ENCODE data around the gene MEGF11.

Gene MEGF11

DNA sequence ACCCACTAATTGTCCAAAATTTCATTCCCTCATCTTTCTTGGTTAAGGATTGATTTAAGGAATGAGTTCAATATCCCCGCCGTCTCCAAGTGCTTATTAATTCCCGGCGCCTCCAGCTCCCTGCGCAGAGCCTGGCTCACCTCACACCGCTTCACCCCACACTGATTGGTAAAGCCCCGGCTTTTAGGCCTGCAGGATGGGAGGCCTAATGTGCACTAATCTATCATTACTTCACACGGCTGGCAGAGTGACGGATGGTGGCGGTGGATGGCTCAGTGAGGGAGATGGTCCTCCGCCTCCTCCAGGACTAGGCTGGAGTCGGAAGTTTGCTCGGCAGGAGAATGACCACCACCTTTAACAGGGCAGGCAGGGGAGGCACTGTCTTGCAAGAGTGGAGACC is 81.7 kb downstream of the MEGF11 start:
- DNase-seq (ENCODE audit: low spot score), result no peak

DNA sequence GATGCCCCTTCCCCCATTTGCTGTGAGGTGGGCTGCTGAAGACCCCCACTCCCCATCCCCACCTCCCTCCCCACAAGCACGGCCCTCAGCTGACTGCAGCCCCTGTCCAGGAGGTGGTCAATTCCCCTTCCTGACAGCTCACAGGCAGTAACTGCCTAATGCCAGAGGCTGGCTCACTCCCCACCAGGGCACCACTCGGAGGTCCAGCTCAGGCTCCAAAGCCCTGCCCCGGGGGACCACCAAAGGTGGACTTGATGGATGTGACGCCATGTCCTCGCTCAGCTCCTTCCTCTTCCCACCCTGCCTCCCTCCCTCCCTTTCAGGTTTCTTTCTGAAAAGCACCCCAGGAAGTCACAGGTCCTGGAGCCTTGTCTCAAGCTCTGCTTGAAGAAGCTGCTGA is 82.8 kb downstream of the MEGF11 start:
- no peak for DNase-seq (ENCODE audit: low spot score)

DNA sequence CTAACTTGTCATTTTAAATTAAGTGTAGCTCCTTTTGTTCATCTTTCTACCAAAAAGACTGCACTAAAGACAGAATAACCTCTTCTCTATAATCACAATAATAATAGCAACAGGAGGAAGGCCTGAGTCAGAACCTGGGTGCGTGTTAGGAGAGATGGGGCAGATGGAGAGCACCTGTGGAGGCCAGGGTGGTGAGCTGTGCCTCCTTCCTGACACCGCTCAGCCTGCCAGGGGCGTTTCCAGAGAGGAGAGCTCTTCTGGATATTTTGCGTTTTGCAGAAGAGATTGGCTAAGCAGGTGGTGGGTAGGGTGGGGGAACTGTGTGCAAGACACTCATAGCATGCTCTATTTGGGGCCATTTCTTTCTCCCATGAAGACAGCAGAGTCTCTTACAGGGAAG is 83.5 kb downstream of the MEGF11 start:
- DNase-seq (ENCODE audit: low spot score), result no peak

DNA sequence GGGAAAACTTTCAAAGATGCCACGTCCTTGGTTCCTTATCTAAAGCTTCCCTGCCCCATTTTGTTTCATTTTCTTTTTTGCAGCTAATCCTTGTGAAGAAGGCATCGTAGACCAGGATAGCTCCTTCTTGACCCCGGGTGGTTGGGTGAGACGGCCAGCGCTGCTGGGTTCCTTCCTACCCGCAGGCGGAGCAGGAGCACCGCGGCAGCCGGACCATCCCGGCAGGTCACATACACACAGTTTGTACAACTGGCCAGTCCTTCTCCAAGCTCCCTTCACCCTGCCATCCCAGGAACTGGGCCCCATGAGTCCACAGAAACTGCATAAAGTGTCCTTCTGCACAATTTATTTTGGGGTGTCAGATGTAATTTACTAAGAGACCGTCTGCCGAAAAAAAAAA is 83.9 kb downstream of the MEGF11 start:
- no peak for DNase-seq (ENCODE audit: low spot score)

DNA sequence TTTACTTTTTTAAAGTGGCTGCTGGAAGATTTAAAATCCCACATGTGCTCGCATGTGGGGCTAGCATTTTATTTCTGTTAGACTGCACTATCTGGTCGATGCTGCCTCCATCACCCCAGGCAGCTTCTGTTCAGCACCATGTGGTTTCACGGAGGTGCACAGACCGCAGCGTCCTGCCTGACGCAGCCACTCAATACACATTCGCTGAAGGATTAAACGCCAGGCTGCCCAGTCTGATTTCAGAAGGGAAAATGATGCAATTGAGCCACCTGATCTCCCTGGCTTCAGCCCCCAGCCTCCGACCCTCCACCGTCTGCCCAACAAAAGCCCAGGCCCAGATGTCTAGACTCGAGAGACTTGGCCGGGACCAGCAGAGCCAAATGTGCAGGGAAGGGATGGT is 84.5 kb downstream of the MEGF11 start:
- DNase-seq (ENCODE audit: low spot score), result no peak

DNA sequence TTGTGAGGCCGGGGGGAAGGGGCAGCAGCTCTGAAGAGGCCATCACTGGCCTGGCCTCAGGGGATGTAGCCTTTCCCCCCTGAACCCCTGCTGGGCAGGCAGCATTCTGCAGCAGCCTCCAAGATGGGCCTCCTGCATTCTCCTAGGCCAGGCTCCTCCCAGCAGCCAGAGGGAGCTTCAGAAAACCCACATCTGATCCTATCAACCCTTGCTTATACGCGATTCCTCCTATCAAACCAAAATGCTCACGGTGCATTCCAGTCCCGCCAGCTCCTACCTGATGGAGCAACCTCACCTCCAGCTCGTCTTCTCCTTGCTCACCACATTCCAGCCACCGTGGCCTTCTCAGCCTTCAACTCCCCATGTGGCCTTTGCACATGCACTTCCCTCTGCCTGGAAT is 85.7 kb downstream of the MEGF11 start:
- DNase-seq (ENCODE audit: low spot score), result no peak

DNA sequence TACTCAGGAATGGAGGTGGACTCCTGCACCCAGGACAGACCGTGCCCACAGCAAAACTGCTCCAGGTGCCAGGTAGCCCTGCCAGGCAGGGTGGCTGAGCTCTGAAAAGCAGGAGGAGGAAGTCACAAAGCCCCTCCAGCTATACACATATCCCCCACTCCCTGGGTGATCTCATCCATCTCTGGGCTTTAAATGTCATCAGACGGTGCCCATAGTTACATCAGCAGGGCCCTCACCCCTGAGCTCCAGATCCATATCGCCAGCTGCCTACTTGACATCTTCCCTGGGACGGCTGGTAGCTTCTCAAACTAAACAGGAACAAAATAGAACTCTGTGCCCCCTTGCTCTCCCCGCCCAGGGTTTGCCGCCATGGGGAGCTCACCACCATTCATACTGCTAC is 87.7 kb downstream of the MEGF11 start:
- DNase-seq (ENCODE audit: low spot score), result no peak

DNA sequence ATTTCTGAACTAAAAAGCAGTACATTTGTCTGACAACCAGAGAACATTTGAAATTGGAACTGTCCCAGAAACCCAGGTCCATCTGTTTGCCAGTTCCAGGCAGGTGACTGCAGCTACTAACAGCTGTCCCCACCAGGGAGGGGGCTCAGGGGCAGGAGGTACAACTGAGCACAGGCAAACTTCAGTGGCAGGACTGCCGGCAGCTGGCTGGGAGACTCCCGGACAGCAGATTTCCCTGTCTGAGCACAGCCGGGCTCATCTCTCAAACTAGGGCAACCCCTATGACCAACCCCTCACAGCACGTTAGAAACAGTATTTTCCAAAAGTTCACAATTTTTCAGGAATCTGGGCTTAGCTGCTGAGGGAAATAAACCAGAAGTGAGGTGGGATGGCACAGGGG is 88.8 kb downstream of the MEGF11 start:
- DNase-seq (ENCODE audit: low spot score), result no peak

DNA sequence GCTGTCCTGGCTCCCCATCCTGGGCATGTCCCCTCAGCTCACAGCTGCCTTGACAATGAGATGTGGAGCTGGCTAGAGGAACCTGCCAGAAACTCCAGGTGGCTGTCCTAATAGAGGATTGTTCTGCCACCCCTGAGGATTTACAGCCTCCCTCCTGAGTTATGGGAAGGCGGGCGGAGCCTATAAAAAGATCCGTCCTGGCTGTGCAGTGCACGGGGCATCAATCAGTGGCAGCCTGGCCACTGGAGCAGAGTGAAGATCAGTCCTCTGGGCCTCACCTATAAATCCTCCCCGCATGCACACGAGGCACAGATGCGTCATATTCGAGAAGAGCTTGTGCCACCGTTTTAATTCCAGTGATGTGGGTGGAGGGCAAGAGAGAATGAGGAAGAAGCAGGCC is 90.0 kb downstream of the MEGF11 start:
- no peak for DNase-seq (ENCODE audit: low spot score)

DNA sequence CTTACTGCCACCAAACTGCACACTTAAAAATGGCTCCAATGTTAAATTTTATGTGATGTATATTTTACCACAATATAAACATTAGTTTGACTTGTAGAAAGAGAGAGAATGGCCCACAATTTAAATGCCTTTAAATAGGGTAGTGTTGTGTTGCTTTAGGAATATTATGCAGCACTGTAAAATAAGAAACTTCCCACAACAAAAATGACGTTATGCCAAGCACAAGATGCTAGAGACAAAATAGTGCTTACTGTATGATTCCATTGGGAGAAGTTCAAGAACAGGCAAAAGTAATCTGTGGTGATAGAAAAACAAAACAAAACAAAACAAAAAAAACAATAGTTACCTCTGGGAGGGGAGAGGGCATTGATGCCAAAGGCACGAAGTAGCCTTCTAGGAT is 91.3 kb downstream of the MEGF11 start:
- no peak for DNase-seq (ENCODE audit: low spot score)

DNA sequence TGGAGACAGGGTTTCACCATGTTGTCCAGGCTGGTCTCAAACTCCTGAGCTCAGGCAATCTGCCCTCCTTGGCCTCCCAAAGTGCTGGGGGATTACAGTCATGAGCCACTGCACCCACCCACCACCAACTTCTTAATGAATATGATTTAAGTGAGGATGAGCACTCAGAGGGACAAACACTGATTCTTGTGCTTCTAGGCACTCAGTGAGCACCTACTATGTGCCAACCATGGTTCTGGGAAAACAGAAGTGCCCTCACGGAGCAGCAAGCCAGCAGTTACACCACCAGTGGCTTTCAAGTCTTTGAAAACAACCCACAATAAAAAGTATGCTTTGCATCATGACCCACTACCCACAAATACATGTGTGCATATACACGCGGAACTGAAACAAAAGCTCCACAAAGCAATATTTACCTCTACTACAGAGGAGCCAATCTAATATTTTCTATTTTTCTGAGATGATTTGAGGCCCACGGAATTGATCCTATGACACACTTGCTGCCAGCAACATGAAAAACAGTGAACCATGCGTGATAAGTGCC is 91.9 kb downstream of the MEGF11 start:
- DNase-seq (ENCODE audit: low spot score), result no peak

DNA sequence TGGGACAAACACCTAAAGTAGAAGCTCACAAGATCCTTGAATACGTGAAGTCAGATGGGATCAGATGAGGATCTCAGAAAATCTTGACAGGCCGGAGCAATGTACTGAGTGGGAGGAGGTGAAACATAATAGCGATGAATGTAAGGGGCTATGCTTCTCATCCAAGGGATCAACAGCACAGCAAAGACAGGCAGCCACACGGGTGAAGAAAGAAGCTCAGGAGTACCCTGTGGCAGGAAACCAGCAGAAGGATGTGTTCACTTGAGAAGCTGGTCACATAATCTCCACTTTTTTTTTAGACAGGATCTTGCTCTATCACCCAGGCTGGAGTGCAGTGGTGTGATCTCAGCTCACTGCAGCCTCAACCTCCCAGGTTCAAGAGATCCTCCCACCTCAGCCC is 92.4 kb downstream of the MEGF11 start:
- DNase-seq (ENCODE audit: low spot score), result no peak

DNA sequence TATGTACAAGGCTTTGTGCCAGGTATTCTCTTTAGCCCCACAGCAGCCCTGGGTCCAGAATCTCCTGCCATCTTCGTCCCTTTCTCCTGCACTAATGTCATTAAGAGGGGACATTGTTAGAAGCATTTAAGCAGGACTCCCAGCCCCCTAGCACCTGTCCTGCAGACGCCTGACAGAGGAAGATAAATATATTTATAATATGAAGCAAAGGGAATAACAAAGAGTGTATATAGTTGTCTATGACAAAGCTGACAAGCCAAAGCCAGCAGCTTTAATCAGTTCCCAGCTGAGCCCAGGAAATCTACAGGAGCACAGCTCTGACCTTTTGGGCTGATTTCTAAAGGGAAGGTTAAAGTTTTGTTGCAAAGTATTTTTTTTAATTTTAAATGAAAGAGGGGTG is 96.0 kb downstream of the MEGF11 start:
- DNase-seq (ENCODE audit: low spot score), result no peak

DNA sequence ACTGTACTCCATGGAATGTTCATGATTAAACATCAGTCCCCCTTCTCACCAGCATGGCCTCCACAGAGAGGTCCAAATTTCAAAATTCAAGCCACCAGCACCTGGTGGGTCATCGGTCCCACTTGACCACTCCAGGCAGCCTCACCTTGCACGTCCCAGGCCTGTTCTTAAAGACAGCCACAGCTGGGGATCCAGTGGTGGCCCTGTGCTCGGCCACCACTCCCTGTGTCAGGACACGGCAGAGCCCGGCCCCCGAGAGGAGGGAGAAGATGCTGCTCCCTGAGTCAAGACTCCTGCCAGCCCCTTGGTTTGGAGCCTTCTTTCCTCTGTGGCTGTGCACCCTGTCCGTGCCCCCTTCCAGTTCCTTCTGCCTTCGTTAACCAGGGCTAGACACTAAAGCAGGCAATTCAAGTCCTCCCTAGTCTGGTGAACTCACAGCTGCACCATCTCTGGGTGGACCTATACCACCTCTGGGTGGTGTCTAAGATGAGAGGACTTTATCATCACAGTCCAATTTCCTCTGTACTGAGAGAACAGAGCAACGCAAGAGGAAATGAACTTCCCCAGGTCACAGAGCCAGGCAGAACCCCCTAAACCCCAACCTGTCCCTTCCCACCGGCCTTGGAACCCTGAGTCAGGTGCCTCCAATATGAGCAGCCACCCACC is 97.1 kb downstream of the MEGF11 start:
- DNase-seq (ENCODE audit: low spot score), result no peak

DNA sequence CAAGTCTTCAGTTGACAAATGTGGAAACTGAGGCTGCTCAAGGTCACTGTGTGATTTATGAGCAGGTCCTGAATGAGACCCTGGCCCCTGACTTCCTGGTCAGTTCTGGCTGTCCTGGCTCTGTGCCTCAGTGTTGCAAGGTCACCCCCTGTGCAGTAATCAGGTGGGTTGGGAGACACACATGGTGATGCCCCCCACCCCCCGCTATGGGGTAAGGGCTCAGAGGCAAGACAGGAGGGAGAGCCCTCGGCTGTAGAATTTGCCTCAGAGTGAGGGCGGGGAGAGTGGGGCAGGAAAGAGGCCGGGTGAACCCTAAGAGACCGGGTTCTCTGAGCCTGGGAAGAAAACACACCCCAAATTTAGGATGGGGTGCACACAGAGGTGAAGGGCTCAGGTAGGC is 98.5 kb downstream of the MEGF11 start:
- no peak for DNase-seq (ENCODE audit: low spot score)

DNA sequence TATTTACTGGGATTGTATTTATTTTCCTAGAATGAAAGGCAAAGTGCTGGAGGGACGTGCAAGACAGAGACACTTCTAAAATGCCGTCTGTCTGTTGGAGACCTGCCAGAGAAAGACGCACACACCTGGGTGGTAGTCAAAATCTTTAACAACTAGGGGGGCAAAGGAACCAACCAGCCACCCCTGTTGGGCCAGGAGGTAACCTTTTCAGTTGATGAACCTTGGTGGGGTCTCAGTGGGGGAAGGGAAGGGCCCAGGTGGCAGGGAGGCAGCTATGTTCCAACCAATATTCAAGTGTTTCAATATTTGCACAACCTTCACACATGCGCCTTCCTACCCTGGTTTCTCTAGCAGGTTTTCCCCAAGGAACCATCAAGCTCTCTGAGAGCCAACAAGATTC is 99.0 kb downstream of the MEGF11 start:
- no peak for DNase-seq (ENCODE audit: low spot score)

DNA sequence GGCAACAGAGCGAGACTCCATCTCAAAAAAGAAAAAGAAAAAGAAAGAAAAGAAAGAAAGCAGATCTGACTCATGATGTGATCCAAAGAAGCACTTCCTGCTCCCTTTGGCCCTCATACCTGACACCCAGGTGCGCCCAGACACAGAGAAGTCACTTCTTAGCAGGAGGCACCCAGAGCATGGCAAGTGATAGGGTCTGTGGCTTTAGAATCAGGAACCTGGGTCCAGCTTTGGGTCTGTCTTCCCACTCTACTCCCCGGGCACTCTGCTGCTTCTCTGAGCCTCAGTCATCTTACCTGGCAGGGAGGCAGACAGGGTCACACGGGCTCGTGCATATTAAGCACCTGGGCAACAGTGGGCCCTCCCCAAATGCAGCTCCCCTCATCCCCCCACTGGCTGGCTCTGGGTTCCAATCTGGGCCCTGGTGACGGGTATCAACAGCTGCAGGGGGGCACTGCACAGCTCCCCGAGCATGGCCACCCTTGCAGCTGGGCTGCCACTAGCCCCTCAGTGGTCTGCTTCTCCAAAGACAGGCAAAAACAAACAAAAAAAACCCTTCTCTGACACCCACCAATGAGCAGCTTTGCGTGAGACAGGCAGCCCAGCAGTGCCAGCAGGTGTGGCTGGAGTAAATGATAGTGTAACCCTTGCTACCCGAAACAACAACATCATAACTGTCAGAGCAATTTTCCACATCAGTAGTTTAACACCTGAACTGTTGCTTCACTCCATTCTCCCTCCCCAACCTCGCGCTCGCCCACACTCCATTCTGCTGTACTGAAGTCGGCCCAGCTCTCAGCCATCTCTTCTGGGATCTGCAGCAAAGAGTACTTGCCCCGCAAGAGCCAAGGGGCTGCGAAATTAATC is 99.8 kb downstream of the MEGF11 start:
- no peak for DNase-seq (ENCODE audit: low spot score)

DNA sequence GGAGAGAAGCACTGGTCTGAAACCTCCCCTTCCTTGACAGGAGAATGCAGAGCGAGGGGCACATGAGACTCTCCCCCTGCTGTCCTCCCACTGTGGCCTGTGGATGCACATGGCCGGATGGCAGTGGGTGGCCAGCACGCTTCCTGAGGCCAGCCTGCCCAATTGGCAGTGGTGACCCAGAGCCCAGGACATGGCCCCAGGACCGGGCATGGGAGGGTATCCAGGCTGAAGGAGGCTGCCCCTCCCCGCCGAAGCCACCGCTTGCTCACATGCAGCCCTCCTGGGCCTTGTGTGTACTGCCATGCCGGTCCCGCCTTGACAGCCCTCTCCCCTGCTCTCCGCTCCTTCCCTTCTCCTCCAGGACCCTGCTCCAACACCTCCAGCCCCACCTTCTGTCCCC is 100.9 kb downstream of the MEGF11 start:
- DNase-seq (ENCODE audit: low spot score), result no peak

DNA sequence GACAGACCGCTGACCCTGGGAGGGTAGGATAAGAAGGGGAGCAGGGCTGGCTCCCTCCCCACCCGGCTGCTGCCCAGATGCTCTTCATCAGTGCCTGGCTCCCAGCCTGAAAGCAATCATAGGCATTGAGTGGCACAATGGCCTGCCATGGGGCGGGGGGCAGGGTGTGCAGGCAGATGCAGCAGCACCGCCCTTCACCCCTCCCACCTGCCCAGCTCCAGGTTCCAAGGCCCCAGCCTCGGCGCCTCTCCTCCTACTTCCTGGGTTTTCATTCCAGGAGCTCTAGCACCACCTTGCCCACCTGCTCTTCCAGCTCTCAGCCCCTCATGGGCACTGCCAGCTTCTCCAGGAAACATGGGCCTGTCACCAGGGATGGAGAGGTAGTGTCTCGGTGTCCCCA is 101.7 kb downstream of the MEGF11 start:
- DNase-seq (ENCODE audit: low spot score), result no peak

DNA sequence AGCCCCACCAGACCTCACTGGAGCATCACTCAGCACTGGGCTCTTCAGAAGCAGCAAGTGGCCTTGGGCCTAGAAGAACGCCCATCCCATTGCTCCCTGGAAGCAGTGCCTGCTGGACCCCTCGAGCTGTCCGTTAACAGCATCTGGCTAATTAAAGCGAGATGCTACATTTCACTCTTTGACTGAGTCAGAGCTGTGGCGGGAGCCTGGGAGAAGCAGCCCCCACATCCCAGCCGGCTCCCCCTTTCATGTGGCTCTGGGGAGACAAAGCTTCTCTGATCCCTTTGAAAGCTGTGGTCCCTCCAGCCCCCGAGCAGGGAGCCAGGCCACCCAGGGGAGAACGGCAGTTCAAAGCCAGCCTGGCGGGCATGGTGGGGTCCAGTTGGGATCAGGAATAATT is 103.7 kb downstream of the MEGF11 start:
- DNase-seq (ENCODE audit: low spot score), result no peak

DNA sequence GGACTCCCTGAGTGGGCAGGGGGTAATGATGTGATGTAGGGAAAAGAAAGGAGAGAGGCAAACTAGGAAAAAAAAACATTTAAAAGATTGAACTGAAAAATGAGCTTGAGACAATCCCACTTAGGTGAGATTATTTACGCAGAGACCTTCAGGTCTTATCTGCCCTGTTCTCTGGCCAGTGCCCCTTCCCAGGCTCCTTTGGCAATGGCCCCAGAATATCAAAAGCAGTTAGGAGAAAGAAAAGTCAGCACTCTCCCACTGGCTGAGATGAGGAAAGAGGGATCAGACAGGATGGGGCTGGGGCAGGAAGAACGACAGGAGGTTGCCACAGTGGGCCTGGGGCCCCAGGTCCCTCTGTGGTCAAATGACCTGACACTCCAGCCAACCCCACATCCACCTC is 105.4 kb downstream of the MEGF11 start:
- no peak for DNase-seq (ENCODE audit: low spot score)

DNA sequence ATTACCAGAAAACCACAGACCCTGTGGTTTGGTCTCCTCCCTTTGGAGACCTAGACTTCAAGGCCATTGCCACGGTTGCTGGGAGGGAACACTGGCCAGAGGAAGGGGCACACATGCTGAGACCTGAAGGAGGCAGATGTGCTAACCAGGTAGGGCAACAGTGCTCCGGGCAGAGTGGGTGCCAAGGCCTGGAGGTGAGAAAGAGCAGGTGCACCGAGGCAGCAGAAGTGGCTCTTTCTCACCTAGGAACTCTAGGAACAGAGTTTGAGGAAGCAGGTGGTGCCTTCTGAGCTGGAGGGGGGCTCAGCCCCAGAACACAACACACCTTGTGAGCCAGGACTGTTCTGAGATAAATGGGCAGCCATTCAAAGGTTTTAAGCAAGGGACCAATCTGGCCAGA is 106.1 kb downstream of the MEGF11 start:
- no peak for DNase-seq (ENCODE audit: low spot score)

DNA sequence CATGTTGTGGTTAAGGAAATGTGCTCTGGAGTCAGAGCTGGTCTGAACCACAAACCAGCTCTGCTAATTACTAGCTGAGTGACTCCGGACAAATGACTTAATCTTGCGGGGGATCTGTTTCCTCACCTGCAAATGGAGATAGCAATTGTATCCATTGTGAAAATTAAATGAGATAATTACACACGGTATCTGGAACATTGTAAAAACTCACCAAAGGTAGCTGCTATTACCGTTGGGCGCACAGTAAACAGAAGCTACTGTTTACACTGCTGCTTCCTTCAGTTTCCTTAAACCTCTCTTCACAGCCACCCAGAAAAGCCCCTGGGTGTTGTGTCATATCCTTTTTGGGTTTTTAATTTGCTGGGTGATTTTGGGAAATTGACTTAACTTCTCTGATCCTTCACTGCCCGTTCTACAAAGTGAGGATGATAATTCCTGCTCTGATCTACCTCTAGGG is 107.8 kb downstream of the MEGF11 start:
- DNase-seq (ENCODE audit: low spot score), result no peak
